Fibroblast of skin of scalp (primary cell): ENCODE data around the gene C5orf63.
"Not testable (repeated sequence)": the region's sequence is repeated elsewhere in the genome, so short reads cannot be mapped to it uniquely, and the experiment has no call there.

Experiments
- DNase-seq: peaks from one replicate; pipeline ENCODE4 v3.0.0-alpha.2; 2013

The C5orf63 gene

DNA sequence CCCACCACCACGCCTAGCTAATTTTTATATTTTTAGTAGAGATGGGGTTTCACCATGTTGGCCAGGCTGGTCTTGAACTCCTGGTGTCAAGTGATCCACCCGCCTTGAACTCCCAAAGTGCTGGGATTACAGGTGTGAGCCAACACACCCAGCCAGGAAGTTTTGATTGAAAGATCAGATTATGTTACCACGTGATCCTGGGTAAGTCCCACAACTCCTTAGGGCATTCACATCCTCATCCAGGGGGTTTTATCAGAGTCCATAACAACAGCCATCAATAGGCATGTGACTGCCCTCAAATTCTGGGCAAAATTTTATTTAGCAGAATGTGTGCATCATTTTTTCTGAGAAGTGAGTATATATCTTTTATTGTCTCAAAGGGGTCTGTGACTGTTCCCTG lies 68.0 kb downstream of the C5orf63 start:
- not testable (repeated sequence) for DNase-seq

DNA sequence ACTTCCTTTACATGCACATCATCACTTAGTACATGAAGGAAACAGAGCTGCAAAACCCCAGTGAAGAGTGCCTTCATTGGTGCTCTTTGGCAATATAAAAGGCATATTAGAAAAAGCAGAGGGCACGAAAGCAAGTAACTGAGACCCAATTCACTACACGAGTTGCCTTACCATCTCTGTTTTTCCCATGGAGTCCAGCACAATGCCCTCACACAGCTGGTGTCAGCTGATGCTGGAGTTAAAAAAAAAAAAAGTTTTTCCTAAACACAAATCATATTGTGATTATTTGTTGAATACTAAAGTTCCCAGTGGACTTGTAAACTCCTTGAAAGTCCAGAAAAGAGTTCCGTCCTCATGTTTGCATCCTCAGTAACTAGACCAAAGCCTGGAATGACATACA lies 68.6 kb downstream of the C5orf63 start:
- no peak for DNase-seq

DNA sequence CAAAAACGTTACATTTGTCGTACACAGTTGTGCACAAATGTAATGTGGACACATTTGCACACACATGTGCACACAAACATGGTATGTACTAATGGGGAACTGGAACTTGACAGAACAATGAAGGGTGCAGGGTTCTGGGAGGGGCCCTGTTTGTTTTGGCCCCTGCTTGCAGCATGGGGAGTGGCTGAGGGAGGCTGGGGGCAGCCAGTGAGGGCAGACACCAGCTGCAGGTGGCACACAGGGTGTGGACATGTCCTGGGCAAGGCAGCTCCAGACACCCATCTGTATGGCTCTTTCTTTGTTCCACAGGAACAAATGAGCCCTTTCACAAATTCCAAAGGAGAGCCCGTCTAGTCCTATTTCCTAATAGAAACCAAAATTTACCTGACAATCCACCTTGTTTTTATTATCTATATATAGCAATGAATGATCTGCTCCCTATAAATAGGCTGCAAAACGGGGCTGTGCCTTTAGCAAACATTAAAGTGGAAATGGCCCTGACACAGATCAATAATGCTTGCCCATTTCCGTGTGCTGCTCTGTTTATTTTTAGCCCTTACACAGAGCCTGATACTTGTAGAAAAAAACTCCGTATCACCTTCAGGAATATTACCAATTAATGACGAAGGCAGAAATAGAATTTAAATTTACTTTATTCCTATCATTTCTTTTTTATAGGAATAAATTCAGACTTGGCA lies 69.4 kb downstream of the C5orf63 start:
- no peak for DNase-seq

DNA sequence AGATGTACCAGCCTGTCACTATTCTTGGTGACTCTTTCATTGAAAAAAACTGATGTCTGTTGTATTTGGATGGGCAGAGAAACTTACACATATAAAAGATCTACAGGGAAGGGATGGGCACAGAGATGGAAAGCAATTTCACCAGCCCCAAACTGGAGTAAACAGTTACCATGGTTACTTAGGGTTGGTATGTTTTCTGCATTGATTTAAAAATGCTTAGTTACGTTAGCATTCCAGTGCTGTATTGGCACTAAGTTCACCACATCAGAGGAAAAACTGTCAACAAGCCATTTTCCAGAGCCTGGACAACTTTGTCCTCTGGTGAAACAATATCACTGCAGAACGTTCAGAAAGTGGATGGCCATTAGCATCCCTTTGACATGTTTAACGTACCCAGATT lies 70.9 kb downstream of the C5orf63 start:
- peak; percentile 31 for DNase-seq

DNA sequence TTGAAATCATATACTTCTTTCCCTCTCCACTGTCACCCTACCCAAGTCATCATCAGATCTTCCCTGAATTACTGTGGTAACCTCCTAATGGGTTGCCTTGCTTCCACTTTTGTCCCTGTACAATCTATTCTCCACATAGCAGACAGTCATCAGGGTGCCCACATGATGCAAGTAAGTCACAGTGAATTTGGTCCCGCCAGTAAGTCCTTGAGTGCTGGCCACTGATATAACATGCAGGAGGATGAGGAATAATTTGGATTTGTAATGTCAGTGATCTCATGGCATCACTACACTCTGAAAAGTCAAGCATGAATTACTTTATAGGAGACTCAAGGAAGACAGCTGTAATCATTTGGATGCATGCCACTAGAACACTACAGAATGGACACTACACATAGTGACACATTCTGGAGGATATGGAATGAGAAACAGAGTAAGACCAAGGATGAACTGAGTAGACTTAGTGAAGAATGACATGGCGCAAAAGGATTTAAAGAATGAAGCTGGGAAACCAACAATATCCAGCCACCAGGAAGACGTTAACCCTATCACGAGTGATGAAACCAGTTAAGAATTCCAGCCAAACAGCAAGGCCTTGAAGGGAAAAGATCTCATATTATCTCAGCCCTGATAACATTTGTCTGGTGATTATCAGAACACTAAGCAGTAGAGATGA lies 71.5 kb downstream of the C5orf63 start:
- DNase-seq: peak; percentile 97
